ENCODE results near the gene KIAA1328. TPM values are rescaled to one million over a fixed set of nuclear protein-coding genes. Genes with fewer than 3 reads are reported as not detected.

KIAA1328 gene
- total RNA-seq, 4 donors from 2014 or later = 23.4 to 53.3 (median 26.8) TPM

DNA sequence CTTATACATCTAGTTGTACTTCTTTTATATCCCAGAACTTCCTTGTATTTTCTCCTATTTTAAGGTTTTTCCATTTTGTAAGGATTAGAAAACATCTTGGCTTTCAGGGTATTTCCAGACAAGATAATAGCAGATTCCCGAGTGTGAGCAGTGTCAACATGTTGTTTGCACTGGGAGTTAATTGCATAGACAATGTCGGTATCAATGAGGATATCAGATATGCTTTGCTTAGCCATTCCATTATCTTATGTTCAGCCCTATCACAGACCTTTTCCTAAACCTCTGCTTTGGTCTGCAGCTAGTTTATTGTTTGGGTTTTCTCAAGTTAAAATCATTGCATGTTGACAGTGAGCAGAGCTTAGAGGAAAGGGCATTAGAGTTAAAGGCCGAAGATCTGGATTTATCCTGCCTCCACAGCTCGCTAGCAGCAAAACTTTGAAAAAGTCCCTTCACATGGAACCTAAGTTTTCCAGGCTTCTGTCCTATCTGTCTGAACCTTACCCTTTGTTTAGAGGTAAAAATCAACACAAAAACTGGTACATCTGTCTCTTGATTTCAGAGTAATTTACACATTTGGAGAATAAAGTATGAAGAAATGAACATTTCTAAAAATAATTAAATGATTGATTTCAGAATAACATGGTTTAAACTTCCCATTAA, 355.4 kb downstream of the KIAA1328 start:
- Histone ChIP-seq H3K27ac (no peak overlapping the region), H3K9me3 (no peaks in the 10 kb centered on the region), H3K27me3 (no peaks in the 10 kb centered on the region), H3K4me1 (no peaks in the 10 kb centered on the region), H3K4me3 (no peak overlapping the region), H3K36me3 (no peaks in the 10 kb centered on the region)
- DNase-seq (ENCODE audit: low spot score in 2 of 2) = no peak
- TF ChIP-seq, protein P1, sequence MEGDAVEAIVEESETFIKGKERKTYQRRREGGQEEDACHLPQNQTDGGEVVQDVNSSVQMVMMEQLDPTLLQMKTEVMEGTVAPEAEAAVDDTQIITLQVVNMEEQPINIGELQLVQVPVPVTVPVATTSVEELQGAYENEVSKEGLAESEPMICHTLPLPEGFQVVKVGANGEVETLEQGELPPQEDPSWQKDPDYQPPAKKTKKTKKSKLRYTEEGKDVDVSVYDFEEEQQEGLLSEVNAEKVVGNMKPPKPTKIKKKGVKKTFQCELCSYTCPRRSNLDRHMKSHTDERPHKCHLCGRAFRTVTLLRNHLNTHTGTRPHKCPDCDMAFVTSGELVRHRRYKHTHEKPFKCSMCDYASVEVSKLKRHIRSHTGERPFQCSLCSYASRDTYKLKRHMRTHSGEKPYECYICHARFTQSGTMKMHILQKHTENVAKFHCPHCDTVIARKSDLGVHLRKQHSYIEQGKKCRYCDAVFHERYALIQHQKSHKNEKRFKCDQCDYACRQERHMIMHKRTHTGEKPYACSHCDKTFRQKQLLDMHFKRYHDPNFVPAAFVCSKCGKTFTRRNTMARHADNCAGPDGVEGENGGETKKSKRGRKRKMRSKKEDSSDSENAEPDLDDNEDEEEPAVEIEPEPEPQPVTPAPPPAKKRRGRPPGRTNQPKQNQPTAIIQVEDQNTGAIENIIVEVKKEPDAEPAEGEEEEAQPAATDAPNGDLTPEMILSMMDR (IDR thresholded peaks at IDR 0.05) = no peak
- TF ChIP-seq EP300 (IDR thresholded peaks at IDR 0.05) (no peak), POLR2A (IDR thresholded peaks at IDR 0.05) (no peak)
- WGBS, 2 donors = 94 to 95% methylated on average over 4 of the region's 4 CpGs

DNA sequence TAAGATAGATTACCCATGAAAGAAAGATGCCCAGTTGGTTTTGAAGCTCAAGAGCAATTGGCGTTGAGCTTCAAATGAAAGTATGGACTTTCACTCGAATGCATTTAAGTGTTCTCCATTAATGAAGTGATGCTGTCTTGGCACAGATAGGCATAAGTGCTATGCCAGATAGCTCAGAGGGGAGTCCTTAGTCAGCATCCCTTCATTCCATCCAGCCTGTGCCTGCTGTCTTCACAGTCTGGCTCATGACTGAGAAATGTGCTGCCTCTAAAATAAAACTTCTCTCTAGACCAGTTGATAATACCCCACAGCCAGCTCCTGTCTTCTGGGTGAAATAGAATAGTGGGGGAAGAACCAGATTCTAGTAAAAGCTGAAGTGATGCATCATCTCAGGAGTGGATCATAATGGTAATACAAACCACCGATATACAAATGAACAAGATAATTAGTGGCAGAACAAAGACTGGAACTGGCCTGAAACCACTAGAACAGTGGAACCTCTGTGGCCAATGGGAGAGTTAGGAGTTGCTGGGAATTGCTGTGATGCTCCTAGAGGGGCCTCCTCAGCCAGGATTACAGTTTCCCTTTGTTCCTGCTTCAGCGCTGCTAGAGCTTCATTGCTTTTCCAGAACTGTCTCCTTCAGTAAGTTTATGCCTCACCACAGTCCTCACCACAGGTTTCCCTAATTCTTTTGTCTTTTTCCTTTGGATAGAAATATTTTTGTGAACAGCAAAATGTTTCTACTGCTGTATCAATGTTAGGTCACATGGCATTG, 359.3 kb downstream of the KIAA1328 start:
- TF ChIP-seq, protein P1 (IDR thresholded peaks at IDR 0.05) = no peak
- TF ChIP-seq POLR2A (IDR thresholded peaks at IDR 0.05) (no peak), EP300 (IDR thresholded peaks at IDR 0.05) (no peak)
- Histone ChIP-seq H3K4me3 (no peak overlapping the region), H3K36me3 (peaks cover 0 to 4% (median 0%) of the 10 kb centered on the region in 3 donors), H3K9me3 (no peaks in the 10 kb centered on the region), H3K27ac (no peak overlapping the region), H3K27me3 (no peaks in the 10 kb centered on the region), H3K4me1 (no peaks in the 10 kb centered on the region)
- 77% methylated on average over 4 of the region's 4 CpGs for WGBS, 2 donors
- DNase-seq (ENCODE audit: low spot score in 2 of 2) = no peak

DNA sequence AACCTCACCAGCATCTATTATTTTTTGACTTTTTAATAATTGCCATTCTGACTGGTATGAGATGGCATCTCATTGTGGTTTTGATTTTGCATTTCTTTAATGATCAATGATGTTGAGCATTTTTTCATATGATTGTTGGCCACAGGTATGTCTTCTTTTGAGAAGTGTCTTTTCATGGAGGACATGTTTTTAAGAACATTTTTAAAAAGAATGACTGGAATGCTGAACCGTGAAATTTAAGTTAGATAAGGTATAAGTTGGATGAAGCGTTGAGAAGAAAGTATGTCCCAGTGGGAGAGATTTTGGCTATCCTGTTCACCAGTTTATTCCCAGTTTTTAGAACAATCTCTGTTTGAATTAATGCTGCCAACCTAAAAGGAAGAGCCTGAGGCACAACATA, 370.8 kb downstream of the KIAA1328 start:
- Histone ChIP-seq H3K27me3 (no peaks in the 10 kb centered on the region), H3K27ac (no peak overlapping the region), H3K4me1 (no peaks in the 10 kb centered on the region), H3K9me3 (peaks cover 0 to 36% (median 5%) of the 10 kb centered on the region in 4 donors), H3K4me3 (no peak overlapping the region), H3K36me3 (peaks cover 0 to 11% (median 0%) of the 10 kb centered on the region in 3 donors)
- 90 to 94% methylated on average over 2 of the region's 2 CpGs for WGBS, 2 donors
- no peak for DNase-seq (ENCODE audit: low spot score in 2 of 2)
- no peak for TF ChIP-seq POLR2A (IDR thresholded peaks at IDR 0.05)
- TF ChIP-seq EP300 (IDR thresholded peaks at IDR 0.05) = no peak
- TF ChIP-seq, protein P1 (IDR thresholded peaks at IDR 0.05) = no peak

DNA sequence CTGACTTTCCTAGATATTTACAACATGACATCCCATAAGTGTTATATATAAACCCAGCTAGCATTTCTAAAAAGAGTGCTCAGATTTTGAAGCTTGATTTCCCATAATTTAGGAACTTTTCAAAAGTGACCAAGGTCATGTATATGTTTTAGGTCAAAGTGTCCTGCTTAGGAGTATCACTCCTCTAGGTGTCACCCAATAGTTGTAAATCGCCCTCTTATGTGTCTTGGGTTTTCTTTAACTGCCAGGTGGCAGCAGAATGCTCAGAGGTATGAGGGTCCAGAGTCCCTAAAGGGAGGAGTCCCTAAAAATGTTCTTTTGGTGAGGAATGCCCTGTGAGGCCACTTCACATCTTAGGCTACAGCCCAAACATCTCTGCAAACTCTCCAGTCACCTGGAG, 378.4 kb downstream of the KIAA1328 start:
- WGBS, 2 donors = 91 to 92% methylated on average over 1 of the region's 1 CpG
- H3K27ac ChIP-seq = no peak overlapping the region

More for the DNA sequence above, 378.4 kb downstream of the KIAA1328 start:
- Histone ChIP-seq H3K4me1 (no peaks in the 10 kb centered on the region), H3K27me3 (no peaks in the 10 kb centered on the region), H3K4me3 (no peak overlapping the region), H3K36me3 (peaks cover 0 to 11% (median 0%) of the 10 kb centered on the region in 3 donors), H3K9me3 (peaks cover 0 to 23% (median 3%) of the 10 kb centered on the region in 4 donors)
- TF ChIP-seq, protein P1 (IDR thresholded peaks at IDR 0.05) = no peak
- TF ChIP-seq POLR2A (IDR thresholded peaks at IDR 0.05) (no peak), EP300 (IDR thresholded peaks at IDR 0.05) (no peak)
- DNase-seq (ENCODE audit: low spot score in 2 of 2) = no peak

Measured in tibial nerve (tissue), 4 donors.